NCI-H1105 treated with DMSO at 0.1 percent for 48 hours (cell line): ENCODE data around the gene MFAP4.
A peak's percentile ranks its signal among the peaks of the same experiment; 100 is the strongest.

ENCODE experiments used
- DNase-seq: peaks from one replicate; lab custom pipeline; 2025; lab: John Stamatoyannopoulos, UW

The MFAP4 gene, protein sequence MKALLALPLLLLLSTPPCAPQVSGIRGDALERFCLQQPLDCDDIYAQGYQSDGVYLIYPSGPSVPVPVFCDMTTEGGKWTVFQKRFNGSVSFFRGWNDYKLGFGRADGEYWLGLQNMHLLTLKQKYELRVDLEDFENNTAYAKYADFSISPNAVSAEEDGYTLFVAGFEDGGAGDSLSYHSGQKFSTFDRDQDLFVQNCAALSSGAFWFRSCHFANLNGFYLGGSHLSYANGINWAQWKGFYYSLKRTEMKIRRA

DNA sequence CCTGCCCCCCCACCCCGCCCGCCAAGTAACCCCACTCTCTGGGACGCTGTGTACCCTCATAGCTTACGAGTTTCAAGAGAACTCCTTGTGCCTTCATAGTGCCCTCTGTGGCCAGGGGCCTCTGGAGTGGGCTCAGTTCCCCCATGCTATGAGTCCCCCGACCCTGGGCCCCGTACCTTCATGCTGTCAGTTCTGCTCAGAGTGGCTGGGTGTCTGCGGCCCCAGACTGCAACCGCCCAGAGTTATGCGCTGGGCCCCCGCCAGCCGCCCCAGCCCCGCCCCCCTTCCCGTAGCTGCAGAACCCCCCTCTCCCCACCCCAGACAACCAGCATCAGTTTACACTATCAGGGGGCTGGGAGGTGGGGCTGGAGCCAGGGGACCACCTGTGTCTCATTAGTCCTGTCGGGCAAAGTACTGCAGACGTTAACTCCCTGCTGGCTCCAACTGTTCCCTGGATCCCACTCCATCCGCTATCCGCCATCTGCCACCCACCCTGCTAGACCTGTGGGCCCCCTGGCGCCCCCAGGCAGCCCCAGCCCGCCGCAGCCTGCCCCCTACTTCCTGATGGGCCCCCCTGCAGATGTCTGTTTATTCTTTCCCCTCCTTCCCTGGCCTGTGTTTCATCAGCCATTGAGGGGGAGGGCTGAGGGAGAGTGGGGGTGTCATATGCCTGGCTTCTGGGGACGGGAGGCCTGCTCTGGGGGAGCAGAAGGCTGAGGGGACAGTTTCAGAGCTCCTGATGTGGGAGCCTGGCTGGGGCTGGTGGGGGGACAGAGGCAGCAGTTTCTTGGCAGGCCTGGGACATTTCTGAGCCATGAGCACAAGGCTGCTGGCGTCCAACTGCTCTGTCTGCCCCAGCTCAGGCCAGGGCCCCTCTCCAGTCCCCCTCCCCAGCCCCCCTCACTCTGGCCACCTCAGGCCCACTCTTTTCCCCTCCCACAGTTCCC, at the start of gene MFAP4:
MFAP4 (minus strand) TSS at position 217 of the 947 bp plus-strand sequence; CDS start at position 182, 35 bp downstream.
- DNase-seq: peak; percentile 64

DNA sequence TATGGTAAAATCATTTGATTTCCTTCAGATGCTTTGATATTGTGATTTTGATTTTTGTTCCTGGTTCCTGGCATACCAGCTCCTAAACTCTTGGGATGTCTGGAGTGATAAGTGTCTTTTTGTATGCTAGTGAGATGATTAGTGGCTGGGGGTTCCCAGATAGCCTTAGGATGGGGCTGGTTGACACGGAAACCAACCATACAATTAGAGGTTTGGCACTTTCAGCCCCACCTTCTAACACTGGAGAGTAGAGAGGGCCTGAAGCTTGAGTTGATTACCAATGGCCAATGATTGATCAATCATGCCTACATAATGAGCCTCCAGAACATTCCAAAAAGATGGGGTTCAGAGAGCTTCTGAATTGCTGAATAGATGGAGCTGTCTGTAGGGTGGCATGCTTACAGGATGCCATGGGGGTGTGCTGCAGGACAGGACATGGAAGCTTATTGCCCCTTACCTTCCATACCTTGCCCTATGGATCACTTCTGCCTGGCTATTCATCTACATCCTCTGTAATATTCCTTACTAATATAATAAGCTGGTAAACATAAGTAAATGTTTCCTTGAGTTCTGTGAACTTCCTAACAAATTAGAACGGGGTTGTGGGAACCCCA, 46.8 kb upstream of the MFAP4 start:
- no peak for DNase-seq

DNA sequence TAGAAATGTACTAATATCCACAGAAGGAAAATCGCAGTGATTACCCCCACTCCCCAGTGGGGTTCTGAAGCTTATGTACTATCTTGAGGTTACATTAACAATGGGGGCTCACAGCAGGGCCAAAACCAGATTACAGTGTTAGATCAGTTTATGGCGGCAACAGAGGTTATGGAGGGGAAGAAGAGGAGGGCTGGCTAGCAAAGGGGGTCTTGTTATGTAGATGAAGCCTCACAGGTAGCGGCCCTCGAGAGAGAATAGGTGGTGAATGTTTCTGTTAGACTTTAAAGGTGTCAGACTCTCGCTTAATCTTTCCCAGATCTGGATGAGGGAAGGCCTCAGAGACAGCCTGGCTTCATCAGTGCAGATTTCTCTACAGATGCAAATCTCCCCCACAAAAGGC, 46.3 kb upstream of the MFAP4 start:
- no peak for DNase-seq

DNA sequence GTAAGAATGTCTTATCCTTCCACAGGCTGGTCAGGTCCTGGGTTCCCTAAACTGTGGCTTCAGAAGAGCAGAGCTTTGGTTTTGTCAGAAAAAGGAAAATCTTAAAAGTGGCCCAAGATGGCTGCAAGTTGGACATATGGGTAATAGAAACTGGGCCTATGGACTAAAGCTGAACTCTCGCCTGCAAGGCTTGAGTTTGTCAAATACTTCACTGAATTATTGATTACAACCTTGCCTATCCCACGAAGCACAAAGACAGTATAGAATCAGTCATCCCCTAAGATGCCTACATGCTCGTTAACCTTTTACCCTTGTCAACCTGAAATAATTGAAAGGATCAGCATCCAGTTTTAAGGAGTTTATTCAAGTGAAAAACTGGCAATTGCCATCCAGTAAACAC, 44.7 kb upstream of the MFAP4 start:
- DNase-seq: no peak

DNA sequence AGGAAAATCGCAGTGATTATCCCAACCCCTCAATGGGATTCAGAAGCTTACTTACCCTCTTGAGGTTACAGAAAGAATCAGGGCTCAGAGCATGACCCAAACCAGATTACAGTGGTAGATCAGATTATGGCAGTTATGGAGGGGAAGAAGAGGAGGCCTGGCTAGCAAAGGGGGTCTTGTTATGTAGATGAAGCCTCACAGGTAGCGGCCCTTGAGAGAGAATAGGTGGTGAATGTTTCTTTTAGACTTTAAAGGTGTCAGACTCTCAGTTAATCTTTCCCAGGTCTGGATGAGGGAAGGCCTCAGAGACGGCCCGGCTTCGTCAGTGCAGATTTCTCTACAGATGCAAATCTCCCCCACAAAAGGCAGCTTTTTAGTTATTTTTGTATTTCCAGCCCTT, 39.6 kb upstream of the MFAP4 start:
- DNase-seq: no peak

DNA sequence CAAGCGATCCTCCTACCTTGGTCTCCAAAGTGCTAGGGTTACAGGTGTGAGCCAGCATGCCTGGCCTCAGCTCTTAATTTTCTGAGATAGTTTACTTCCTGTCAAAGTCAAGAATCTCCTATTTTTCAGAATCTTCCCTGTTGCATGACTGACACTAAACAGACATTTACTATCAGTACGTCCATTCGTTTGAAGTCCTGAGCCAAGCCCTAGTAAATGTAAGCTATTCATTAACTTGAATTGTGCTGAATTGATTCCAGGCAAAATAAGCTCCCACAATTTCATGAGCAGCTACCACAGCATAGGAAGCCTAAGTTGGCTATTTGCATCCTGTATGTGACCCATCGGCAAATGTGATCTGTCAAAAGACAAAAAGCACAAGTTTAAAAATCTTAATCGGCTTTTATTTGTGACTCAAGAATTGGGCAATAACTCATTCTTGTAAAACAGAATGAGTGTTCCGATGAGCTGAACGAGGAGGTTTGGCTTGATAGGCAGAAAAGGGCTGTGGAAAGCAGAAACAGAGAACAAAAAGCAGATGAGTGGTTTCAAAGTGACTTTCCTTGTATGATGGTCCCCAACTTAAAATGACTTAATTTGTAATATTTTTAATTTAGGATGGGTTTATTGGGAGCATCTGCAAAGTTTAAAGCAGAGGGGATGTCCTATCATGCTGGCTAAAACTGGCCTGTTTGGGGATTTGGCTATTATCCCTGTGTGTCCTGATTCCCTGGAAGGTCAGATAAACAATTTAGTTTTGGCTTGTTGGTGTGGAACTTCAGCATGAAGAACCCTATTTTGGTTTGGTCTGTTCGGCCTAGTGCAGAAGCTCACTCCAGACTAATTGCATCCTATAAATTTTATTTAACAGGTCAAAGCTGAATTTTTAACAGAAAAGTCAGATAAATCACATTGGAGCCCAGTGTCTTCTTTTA, 38.2 kb upstream of the MFAP4 start:
- no peak for DNase-seq

DNA sequence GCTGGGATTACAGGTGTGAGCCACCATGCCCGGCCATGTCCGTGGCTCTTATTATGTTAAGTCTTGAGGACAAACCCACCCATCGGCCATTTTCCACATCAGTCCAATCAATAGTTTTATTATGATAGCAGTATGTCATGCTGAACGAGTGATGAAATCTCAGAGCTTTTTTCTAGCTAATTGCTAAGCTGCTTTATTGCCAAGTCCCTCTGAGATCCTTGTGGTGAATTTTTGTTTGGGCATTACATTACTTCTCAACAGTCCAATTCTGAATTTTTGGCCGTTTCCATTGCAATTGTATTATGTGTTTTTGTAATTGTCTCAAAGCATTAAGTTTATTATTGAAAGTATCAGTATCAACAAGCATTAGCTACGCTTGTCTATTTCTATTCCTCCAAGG, 34.9 kb upstream of the MFAP4 start:
- DNase-seq: no peak

DNA sequence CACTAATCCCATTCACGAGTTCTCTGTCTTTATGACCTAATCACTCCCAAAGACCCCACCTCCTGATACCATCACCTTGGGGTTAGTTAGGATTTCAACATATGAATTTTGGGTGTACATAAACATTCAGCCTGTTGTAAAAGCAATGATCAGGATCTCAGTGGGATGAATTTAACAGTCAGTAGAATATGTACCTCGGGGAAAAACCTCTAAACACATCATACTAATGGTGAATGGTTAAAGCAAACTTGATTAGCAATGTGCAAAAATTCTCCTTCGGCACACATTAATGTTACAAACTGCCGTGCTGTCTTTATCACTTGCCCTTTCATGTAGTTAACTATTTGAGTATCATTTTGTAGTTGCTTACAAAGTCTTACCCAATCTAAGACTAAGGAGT, 34.2 kb upstream of the MFAP4 start:
- DNase-seq: no peak

DNA sequence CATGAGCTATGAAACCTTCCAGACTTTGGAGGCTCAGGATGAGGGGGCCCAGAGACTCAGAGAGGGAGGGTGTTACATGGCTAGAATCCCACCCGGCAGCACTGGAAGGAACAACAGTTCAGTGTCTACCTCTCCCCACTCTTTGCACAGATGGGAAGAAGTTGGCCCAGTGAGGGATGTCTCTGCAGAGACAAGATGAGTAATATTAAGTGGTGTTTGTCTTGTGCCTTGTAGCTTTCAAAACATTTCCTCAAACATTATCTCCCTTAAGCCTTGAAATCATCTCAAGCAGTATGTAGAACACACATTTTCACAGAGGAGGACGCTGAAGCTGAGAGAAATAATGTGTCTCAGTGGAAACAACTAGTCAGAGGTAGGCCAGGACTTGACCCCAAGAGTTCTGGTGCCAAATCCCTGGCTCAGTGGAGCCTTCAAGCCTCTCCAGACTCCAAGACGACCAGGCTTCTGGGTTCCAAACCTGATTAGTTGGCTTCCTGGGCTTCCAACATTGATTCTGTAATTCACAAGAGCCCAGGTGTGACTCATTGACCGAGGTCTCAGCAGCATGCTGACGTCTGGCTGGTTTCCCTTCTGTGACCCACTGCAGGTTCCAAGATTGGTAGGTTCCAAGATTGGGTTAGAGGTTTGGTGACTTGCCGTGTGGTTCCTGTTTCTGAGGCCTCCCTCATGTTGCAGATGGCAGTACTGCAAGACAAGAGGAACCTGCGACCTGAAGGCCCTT, 31.4 kb upstream of the MFAP4 start:
- no peak for DNase-seq

DNA sequence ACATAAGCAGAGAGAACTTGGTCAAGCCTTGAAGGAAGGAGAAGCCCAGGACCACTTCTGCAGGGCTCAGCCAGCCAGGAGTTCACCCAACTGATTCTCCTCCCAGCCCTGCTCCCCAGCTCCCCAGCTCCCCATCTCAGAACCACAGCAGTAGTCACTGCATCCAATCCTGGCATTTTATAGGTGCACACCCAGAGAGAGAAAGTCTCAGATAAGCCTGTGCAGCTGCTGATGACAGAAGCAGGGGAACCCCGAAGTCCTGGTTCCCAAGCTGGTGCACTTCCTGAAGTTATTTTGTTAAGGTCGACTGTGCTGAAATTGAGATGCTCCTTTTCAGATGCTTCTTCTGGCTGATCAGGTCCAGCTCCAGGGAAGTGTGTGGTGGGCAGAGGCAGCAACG, 30.6 kb upstream of the MFAP4 start:
- no peak for DNase-seq

DNA sequence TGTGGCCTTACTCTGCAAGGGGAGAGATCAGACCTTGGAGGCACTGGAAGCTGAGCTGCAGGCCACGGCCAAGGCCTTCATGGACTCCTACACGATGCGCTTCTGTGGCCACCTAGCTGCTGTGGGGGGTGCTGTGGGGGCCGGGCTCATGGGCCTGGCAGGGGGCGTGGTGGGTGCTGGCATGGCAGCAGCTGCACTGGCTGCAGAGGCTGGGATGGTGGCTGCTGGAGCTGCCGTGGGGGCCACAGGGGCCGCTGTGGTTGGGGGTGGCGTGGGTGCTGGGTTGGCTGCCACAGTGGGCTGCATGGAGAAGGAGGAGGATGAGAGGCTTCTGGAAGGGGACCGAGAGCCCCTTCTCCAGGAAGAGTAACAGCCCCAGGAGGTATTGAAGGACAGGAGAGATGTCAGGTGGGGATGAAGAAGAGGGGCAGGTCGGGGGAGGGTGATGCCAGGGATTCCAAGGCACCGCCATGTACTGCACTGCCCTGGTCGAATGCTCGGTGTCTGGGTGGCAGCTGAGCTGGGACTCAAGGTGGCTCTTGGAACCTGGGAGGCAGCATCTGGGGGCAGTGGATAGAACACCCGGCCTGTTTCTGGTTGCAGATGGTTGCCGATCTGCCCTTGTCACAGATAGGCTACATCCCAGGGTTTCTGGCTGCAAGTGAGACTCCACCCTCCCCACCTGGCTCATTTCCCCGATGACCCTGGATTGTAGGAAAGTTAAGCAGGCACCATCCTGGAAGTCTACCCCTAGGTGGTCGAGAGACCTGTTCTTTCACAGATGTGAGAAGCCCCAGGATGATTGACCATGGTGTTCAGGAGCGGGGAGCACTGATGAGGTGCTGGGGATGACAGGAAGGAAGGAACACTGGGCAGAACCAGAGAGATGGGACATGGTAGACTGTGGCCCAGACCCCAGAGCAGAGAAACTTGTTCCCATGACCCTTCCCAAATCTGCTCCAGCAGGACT, 29.1 kb upstream of the MFAP4 start:
- no peak for DNase-seq

DNA sequence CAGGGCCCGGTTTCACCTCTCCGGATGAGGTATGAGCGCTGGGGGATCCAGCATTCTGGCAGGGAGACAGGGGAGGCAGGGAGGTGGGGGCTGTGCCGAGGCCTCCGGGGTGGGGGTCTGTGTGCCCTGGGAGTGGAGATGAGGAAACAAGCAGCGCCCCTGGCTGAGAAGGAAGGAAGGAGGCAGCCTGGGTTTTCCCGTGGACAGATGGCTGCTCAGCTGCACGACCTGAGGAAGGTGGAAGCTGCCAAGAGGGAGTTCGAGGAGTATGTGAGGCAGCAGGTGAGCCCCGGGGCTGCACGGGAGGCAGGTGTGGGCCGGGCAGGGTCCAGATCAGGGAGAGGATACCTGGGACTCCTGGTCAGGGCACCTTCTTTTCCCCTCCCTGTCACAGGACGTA, 28.3 kb upstream of the MFAP4 start:
- DNase-seq: no peak

DNA sequence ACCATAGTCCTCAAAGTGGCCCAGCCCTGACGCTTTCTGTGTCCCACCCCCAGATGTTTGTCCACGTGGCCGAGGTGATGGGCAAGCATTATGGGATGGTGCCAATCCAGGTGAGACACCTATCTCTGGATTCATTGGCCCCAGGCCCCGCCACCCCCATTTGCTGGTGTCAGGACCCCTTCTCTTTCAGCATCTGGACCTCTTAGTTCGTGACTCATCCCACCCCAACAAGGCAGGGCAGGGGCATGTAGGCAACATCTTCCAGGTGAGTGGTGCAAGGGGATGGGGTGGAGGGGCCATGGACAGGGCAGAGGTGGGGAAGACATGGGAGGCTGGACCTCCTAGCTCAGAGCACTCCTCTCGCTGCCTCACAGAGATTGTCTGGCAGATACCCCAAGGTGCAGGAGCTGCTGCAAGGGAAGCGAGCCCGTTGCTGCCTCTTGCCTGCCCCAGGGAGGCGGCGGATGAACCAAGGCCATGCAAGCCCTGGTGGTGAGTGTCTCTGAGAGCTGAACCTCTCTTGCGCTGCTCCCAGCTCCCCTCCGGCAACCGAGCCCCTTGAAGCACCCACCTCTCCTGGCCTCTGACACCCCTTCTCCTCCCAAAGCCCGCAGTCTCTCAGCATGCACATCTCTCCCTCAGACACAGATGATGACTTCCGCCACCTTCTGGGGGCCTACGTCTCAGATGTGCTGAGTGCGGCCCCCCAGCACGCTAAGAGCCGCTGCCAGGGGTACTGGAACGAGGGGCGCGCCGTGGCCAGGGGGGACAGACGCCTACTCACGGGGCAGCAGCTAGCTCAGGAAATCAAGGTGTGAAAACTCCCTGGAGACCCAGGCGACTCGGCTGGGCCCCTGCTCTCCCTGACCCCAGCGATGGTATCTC, 27.6 kb upstream of the MFAP4 start:
- no peak for DNase-seq

DNA sequence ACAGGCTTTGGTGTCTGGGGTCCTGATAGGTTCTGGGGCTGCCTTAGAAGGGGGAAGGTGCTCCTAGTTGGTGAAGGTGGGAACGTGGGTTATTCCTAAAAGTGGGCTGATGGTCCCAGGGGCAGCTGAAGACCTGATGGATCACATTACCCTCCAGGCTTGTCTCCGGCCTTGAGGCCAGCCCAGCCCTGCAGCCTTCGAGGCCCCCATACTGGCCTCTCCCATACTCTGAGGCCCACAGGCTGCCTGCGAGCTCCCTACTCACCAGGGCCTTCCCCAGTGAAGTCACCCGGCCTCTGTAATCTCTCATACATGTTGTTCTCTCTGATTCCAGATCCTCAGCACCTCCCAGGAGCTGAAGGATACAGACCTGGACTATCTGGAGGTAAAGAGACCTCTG, 26.8 kb upstream of the MFAP4 start:
- DNase-seq: no peak

DNA sequence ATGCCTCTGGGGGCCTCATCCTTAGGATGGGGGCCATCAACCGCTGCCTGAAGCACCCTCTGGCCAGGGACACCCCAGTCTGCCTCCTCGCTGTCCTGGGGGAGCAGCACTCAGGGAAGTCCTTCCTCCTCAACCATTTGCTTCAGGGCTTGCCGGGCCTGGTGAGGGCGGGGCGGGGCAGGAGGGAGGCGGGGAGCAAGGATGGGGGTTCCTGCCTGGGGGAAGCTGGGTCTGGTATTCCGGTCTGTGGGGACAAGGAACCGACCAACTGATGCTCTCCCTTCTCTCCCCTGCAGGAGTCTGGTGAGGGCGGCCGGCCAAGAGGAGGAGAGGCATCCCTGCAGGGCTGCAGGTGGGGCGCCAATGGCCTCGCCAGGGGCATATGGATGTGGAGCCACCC, 26.0 kb upstream of the MFAP4 start:
- DNase-seq: no peak

DNA sequence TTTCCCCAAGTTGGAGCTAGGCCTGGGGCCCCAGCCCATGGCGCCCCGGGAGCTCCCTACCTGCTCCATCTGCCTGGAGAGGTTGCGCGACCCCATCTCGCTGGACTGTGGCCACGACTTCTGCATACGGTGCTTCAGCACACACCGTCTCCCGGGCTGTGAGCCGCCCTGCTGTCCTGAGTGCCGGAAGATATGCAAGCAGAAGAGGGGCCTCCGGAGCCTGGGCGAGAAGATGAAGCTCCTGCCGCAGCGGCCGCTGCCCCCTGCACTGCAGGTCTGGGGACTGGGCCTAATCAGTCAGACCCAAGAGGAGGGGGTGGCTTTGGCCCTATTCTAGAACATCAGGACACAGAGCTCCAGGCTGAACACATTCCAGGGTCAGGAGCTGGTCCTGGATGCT, 25.5 kb upstream of the MFAP4 start:
- DNase-seq: no peak

DNA sequence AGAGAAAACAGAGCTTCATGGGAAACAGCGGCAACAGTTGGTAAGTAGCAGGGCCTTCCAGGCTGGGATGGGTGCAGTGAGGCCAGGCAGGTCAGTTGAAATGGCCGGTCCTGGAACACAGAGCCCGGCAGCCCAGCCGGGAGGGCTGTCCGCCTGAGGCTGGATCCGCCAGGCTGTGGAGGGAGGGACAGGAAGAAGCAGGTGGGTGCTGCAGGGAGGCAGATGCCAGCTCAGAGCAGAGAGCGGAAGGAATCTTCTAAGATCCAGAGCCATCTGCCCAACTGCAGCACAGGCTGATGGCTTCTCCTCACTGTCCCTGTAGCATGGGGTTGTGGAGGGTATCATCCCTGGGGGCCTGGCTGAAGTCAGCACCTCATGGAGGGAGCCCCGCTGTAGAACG, 24.6 kb upstream of the MFAP4 start:
- DNase-seq: no peak

DNA sequence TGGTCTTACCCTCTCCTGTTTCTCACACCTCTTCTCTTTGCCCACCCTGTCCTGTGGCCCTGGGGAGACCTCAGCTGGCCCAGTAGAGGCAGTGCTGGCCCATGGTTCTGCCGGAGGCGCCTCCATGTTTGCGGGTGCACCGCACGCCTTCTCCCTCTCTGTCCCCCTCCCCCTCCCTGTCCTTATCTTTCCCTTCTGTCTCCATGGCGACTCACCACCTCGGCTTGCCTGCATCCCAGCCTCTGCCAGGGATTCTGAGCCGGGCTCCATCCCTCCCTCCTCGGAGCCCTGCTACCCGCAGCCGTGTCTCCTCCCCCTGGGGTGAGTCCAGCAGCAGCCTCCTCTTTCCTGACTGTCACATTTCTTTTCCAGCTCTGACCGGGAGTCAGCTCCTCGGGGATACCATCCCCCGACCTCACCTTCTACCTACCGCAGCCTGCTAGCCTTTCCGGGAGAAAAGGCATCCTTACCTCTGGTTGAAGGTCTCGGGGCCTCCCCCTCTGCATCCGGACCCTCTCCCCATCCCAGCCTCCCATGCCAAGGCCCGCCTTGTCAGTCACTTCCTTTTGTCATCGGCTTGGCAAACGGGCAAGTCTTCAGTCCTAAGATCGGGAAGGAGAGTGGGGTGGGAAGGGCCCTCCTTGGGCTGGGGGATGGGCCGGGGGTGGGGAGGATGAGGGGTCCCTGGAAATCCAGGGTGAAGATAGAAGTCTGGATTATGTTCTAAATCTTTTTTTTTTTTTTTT, 24.1 kb upstream of the MFAP4 start, which contains the start of gene RNF112:
RNF112 (plus strand) TSS at position 358 of the 746 bp plus-strand sequence; CDS start at position 535, 177 bp downstream.
- DNase-seq: no peak
